Activated CD4-positive, alpha-beta T cell treated with anti-CD3 and anti-CD28 coated beads for 36 hours (primary cell): ENCODE results near the gene SUMF2. TPM values are rescaled to one million over a fixed set of nuclear protein-coding genes. Genes with fewer than 3 reads are reported as not detected.
"Not testable (repeated sequence)": the region's sequence is repeated elsewhere in the genome, so short reads cannot be mapped to it uniquely, and the experiment has no call there.

Experiments used
- ATAC-seq: fragments of 200-7000 bp; cut with Tn5 transposase; one replicate; pipeline ENCODE4 v1.10.0; 2021; ENCODE audit warnings: mild to moderate bottlenecking, moderate library complexity
- CTCF ChIA-PET: fragments of 350-600 bp; sonication (Branson Sonifier 250); formaldehyde crosslinking; loops from one replicate; lab custom pipeline; 2021; ENCODE audit warnings: antibody characterized with exemption; lab: Charles Lee
- POLR2A ChIA-PET: fragments of 350-600 bp; sonication (Branson Sonifier 250); formaldehyde crosslinking; loops from one replicate; lab custom pipeline; 2021; ENCODE audit warnings: antibody characterized with exemption, inconsistent platforms; lab: Charles Lee
- DNase-seq: peaks from one replicate; pipeline ENCODE4 v3.0.0-alpha.2; 2020
- H3K27ac Mint-ChIP-seq: one replicate; pipeline ENCODE4 v1.8.0; 2021; ENCODE audit warnings: mixed read lengths
- H3K27me3 Mint-ChIP-seq: one replicate; pipeline ENCODE4 v1.8.0; 2021; ENCODE audit warnings: mixed read lengths
- H3K36me3 Mint-ChIP-seq: one replicate; pipeline ENCODE4 v1.8.0; 2021; ENCODE audit warnings: low read depth, mixed read lengths
- H3K4me1 Mint-ChIP-seq: one replicate; pipeline ENCODE4 v1.8.0; 2021; ENCODE audit warnings: mixed read lengths
- H3K4me3 Mint-ChIP-seq: one replicate; pipeline ENCODE4 v1.8.0; 2021; ENCODE audit warnings: mild to moderate bottlenecking, moderate library complexity, mixed read lengths
- H3K9me3 Mint-ChIP-seq: one replicate; pipeline ENCODE4 v1.8.0; 2021; ENCODE audit warnings: low read depth, mixed read lengths
- intact Hi-C, 2 experiments: fragments of 100-400 bp; cut with DNase I in 1 of 2; cut with micrococcal nuclease in 1 of 2; formaldehyde crosslinking; loops; one replicate each; pipeline versions ENCODE4 v1.14.2 to v1.15.1; 2022 to 2024; cut with DNase I, micrococcal nuclease
- total RNA-seq, 2 experiments: library from RNA; stranded (reverse); gene quantifications; one replicate each; pipeline ENCODE4 v1.2.3, GENCODE V29; 2021

The SUMF2 gene
- 100 to 1,000 TPM; 117 to 128 TPM for total RNA-seq

- POLR2A ChIA-PET, result interaction anchor here (0.5 to 1.9 kb wide), 3 partner anchors 13 to 291 kb away, joined by 3 to 14 read pairs (median 4); partner anchors contain the start of genes CCT6A and PSPH
- no peaks in the 10 kb centered on the region for H3K9me3 Mint-ChIP-seq
- peak within 1 kb of the TSS; percentile 91 for H3K27ac Mint-ChIP-seq
- H3K36me3 Mint-ChIP-seq, result peaks cover 54% of the 10 kb centered on the region
- H3K4me3 Mint-ChIP-seq, result peak within 1 kb of the TSS; percentile 91
- intact Hi-C loops, result loop anchor here (1.0 to 2.0 kb wide), 7 partner anchors 13 to 699 kb away; partner anchors contain the start of genes CCT6A (in 2 of the 2), CHCHD2 (in 2 of the 2), PSPH (in 2 of the 2) and LANCL2 (in 1 of the 2)
- peaks cover 45% of the 10 kb centered on the region for H3K4me1 Mint-ChIP-seq
- ATAC-seq (peak; percentile 91), DNase-seq (peak; percentile 93)
- H3K27me3 Mint-ChIP-seq, result no peaks in the 10 kb centered on the region
- CTCF ChIA-PET, result interaction anchor here (0.7 to 1.7 kb wide), 5 partner anchors 8 to 57 kb away, joined by 3 to 6 read pairs (median 5); no protein-coding TSS in a partner anchor
Measured at GRCh38 chr7:56063882-56064625, at the start of gene SUMF2. TSS of gene SUMF2 (plus strand) at chr7:56064286. CDS start at chr7:56064312, 26 bp downstream.

- H3K27me3 Mint-ChIP-seq, intact Hi-C loops, H3K27ac Mint-ChIP-seq, H3K4me3 Mint-ChIP-seq, DNase-seq, H3K9me3 Mint-ChIP-seq, POLR2A ChIA-PET, H3K4me1 Mint-ChIP-seq, ATAC-seq: not testable (repeated sequence)
- CTCF ChIA-PET, result interaction anchor here (1.1 kb wide), 1 partner anchor 59 kb away, joined by 3 read pairs; no protein-coding TSS in a partner anchor
- peaks cover 28% of the 10 kb centered on the region for H3K36me3 Mint-ChIP-seq
Measured at GRCh38 chr7:56017015-56017414, 47.1 kb upstream of the SUMF2 start.

- ATAC-seq (no peak), DNase-seq (no peak)
- H3K27ac Mint-ChIP-seq, result no peak overlapping the region
- intact Hi-C loops, result no loop called here
- H3K36me3 Mint-ChIP-seq, result peaks cover 26% of the 10 kb centered on the region
- ChIA-PET POLR2A (interaction anchor here (0.6 kb wide), 1 partner anchor 16 kb away, joined by 3 read pairs; no protein-coding TSS in a partner anchor), CTCF (interaction anchor here (1.2 to 1.4 kb wide), 2 partner anchors 13 kb away, joined by 3 to 4 read pairs; no protein-coding TSS in a partner anchor)
- H3K4me3 Mint-ChIP-seq, result no peak overlapping the region
- no peaks in the 10 kb centered on the region for H3K9me3 Mint-ChIP-seq
- no peaks in the 10 kb centered on the region for H3K27me3 Mint-ChIP-seq
- no peaks in the 10 kb centered on the region for H3K4me1 Mint-ChIP-seq
Measured at GRCh38 chr7:56019501-56019900, 44.6 kb upstream of the SUMF2 start.

- ChIA-PET CTCF (no interaction called here), POLR2A (no interaction called here)
- Mint-ChIP-seq H3K9me3 (no peaks in the 10 kb centered on the region), H3K36me3 (peaks cover 33% of the 10 kb centered on the region), H3K27me3 (no peaks in the 10 kb centered on the region), H3K4me3 (no peak overlapping the region), H3K4me1 (no peaks in the 10 kb centered on the region), H3K27ac (no peak overlapping the region)
- ATAC-seq (no peak), DNase-seq (no peak)
- intact Hi-C loops, result no loop called here
Measured at GRCh38 chr7:56023500-56023899, 40.6 kb upstream of the SUMF2 start.

- H3K4me3 Mint-ChIP-seq, result no peak overlapping the region
- H3K9me3 Mint-ChIP-seq, result no peaks in the 10 kb centered on the region
- intact Hi-C loops, result no loop called here
- CTCF ChIA-PET, result interaction anchor here (0.6 to 0.7 kb wide), 2 partner anchors 27 to 60 kb away, joined by 4 read pairs; no protein-coding TSS in a partner anchor
- peaks cover 34% of the 10 kb centered on the region for H3K36me3 Mint-ChIP-seq
- POLR2A ChIA-PET, result interaction anchor here (0.9 kb wide), 1 partner anchor 25 kb away, joined by 3 read pairs; the partner anchor contains the start of gene PSPH
- H3K27me3 Mint-ChIP-seq, result no peaks in the 10 kb centered on the region
- H3K27ac Mint-ChIP-seq, result no peak overlapping the region
- no peak for DNase-seq
- no peaks in the 10 kb centered on the region for H3K4me1 Mint-ChIP-seq
- ATAC-seq, result no peak
Measured at GRCh38 chr7:56026538-56026937, 37.5 kb upstream of the SUMF2 start.

- Mint-ChIP-seq H3K9me3 (no peaks in the 10 kb centered on the region), H3K27ac (no peak overlapping the region), H3K4me3 (no peak overlapping the region), H3K36me3 (peaks cover 38% of the 10 kb centered on the region), H3K4me1 (peaks cover 8% of the 10 kb centered on the region), H3K27me3 (no peaks in the 10 kb centered on the region)
- DNase-seq (no peak), ATAC-seq (no peak)
- ChIA-PET POLR2A (no interaction called here), CTCF (no interaction called here)
- intact Hi-C loops, result no loop called here
Measured at GRCh38 chr7:56028942-56029630, 35.0 kb upstream of the SUMF2 start.

GRCh38 chr7:56030340-56030739 lies 33.7 kb upstream of the SUMF2 start:
- H3K9me3 Mint-ChIP-seq, result no peaks in the 10 kb centered on the region
- H3K27me3 Mint-ChIP-seq, result no peaks in the 10 kb centered on the region
- ChIA-PET POLR2A (no interaction called here), CTCF (no interaction called here)
- no peak for ATAC-seq
- H3K36me3 Mint-ChIP-seq, result peaks cover 32% of the 10 kb centered on the region
- H3K4me3 Mint-ChIP-seq, result no peak overlapping the region
- H3K27ac Mint-ChIP-seq, result no peak overlapping the region
- DNase-seq, result no peak
- H3K4me1 Mint-ChIP-seq, result peaks cover 8% of the 10 kb centered on the region
- intact Hi-C loops, result no loop called here

- H3K4me1 Mint-ChIP-seq, ATAC-seq, H3K4me3 Mint-ChIP-seq, intact Hi-C loops, POLR2A ChIA-PET, DNase-seq, H3K9me3 Mint-ChIP-seq, H3K27ac Mint-ChIP-seq, CTCF ChIA-PET, H3K27me3 Mint-ChIP-seq: not testable (repeated sequence)
- H3K36me3 Mint-ChIP-seq, result peaks cover 29% of the 10 kb centered on the region
Measured at GRCh38 chr7:56031556-56031955, 32.5 kb upstream of the SUMF2 start.

- CTCF ChIA-PET, POLR2A ChIA-PET, H3K4me1 Mint-ChIP-seq, H3K9me3 Mint-ChIP-seq, DNase-seq, H3K27me3 Mint-ChIP-seq, H3K27ac Mint-ChIP-seq, ATAC-seq, intact Hi-C loops: not testable (repeated sequence)
- Mint-ChIP-seq H3K36me3 (peaks cover 27% of the 10 kb centered on the region), H3K4me3 (peak overlapping the region; percentile 6)
Measured at GRCh38 chr7:56032578-56032977, 31.5 kb upstream of the SUMF2 start.

- Mint-ChIP-seq H3K4me3 (peak overlapping the region; percentile 81), H3K27ac (peak overlapping the region; percentile 84), H3K27me3 (no peaks in the 10 kb centered on the region), H3K36me3 (peaks cover 22% of the 10 kb centered on the region), H3K9me3 (no peaks in the 10 kb centered on the region), H3K4me1 (peaks cover 8% of the 10 kb centered on the region)
- ChIA-PET POLR2A (interaction anchor here (0.6 to 1.8 kb wide), 2 partner anchors 17 to 38 kb away, joined by 6 to 9 read pairs; partner anchors contain the start of genes CCT6A and PSPH), CTCF (interaction anchor here (1.3 to 1.5 kb wide), 2 partner anchors 17 to 40 kb away, joined by 4 to 9 read pairs; partner anchors contain the start of genes CCT6A and PSPH)
- peak; percentile 78 for DNase-seq
- intact Hi-C loops, result loop anchor here (1.0 to 2.0 kb wide), 3 partner anchors 17 to 30 kb away; partner anchors contain the start of genes CCT6A (in 2 of the 2), PSPH (in 2 of the 2) and SUMF2 (in 1 of the 2)
- peak; percentile 96 for ATAC-seq
Measured at GRCh38 chr7:56033671-56034432, 30.2 kb upstream of the SUMF2 start.
